Type B pancreatic cell (in vitro differentiated cells): ENCODE results near the gene INTS14. TPM values are rescaled to one million over a fixed set of nuclear protein-coding genes. Genes with fewer than 3 reads are reported as not detected.
A peak's percentile ranks its signal among the peaks of the same experiment; 100 is the strongest.

ENCODE experiments used
- DNase-seq: peaks from one replicate; pipeline ENCODE4 v3.0.0; 2021; ENCODE audit warnings: mixed read lengths; ENCODE audit not compliant: unreplicated experiment; ENCODE audit errors: extremely low spot score
- H3K27ac Mint-ChIP-seq: 2 replicates; pipeline ENCODE4 v1.8.0; 2021; ENCODE audit warnings: mild to moderate bottlenecking, mixed read lengths
- H3K27me3 Mint-ChIP-seq: 2 replicates; pipeline ENCODE4 v1.8.0; 2021; ENCODE audit warnings: mixed read lengths
- H3K36me3 Mint-ChIP-seq: 2 replicates; pipeline ENCODE4 v1.8.0; 2021; ENCODE audit warnings: mixed read lengths
- H3K4me1 Mint-ChIP-seq: one replicate; pipeline ENCODE4 v1.8.0; 2021; ENCODE audit warnings: mixed read lengths; ENCODE audit not compliant: unreplicated experiment
- H3K4me3 Mint-ChIP-seq: 2 replicates; pipeline ENCODE4 v1.8.0; 2021; ENCODE audit warnings: mild to moderate bottlenecking, mixed read lengths
- H3K9me3 Mint-ChIP-seq: 2 replicates; pipeline ENCODE4 v1.8.0; 2021; ENCODE audit warnings: mixed read lengths
- total RNA-seq: library from RNA; stranded (reverse); gene quantifications from 2 replicates; pipeline ENCODE4 v1.2.1, GENCODE V29; 2021; ENCODE audit warnings: low replicate concordance
- TF ChIP-seq, protein P1 (sequence below): fragments of 200-600 bp; sonication (generic); conservative IDR thresholded peaks from 2 replicates; pipeline ENCODE4 v1.5.0; 2021; ENCODE audit warnings: antibody characterized with exemption, mild to moderate bottlenecking

The INTS14 gene
- total RNA-seq, 1 donor from 2014 or later: 49.3 TPM

- H3K9me3 Mint-ChIP-seq: no peaks in the 10 kb centered on the region
- H3K27me3 Mint-ChIP-seq: no peaks in the 10 kb centered on the region
- peaks cover 13% of the 10 kb centered on the region for H3K4me1 Mint-ChIP-seq
- no peaks in the 10 kb centered on the region for H3K36me3 Mint-ChIP-seq
- no peak for DNase-seq
- TF ChIP-seq, protein P1, sequence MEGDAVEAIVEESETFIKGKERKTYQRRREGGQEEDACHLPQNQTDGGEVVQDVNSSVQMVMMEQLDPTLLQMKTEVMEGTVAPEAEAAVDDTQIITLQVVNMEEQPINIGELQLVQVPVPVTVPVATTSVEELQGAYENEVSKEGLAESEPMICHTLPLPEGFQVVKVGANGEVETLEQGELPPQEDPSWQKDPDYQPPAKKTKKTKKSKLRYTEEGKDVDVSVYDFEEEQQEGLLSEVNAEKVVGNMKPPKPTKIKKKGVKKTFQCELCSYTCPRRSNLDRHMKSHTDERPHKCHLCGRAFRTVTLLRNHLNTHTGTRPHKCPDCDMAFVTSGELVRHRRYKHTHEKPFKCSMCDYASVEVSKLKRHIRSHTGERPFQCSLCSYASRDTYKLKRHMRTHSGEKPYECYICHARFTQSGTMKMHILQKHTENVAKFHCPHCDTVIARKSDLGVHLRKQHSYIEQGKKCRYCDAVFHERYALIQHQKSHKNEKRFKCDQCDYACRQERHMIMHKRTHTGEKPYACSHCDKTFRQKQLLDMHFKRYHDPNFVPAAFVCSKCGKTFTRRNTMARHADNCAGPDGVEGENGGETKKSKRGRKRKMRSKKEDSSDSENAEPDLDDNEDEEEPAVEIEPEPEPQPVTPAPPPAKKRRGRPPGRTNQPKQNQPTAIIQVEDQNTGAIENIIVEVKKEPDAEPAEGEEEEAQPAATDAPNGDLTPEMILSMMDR: peak; percentile 90
- no peak overlapping the region for H3K27ac Mint-ChIP-seq
- no peak overlapping the region for H3K4me3 Mint-ChIP-seq
These were observed 27.8 kb upstream of the INTS14 start for GRCh38 chr15:65638681-65639089.

DNA sequence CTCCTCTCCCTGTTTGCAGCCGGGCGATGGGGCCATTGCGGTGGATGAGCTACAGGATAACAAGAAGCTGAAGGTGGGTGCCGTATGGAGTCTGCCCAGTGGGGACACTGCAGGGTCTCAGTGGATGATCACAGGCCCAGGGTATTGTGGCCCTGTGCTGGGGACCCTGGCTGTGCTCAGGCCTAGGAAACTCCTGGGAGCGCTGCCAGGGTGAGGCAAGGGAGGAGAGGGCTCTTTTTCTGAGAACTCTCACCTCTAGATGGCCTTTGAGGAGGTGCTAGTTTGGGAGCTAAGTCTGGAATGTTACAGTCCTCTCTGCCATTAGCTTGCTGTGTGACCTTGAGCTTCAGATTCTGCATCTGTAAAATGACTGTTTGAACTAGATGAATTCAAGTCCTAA is 27.2 kb upstream of the INTS14 start:
- H3K4me3 Mint-ChIP-seq: no peak overlapping the region
- no peaks in the 10 kb centered on the region for H3K36me3 Mint-ChIP-seq
- no peak overlapping the region for H3K27ac Mint-ChIP-seq
- no peak for DNase-seq
- no peaks in the 10 kb centered on the region for H3K27me3 Mint-ChIP-seq
- H3K9me3 Mint-ChIP-seq: no peaks in the 10 kb centered on the region
- peaks cover 15% of the 10 kb centered on the region for H3K4me1 Mint-ChIP-seq
- TF ChIP-seq, protein P1: no peak

DNA sequence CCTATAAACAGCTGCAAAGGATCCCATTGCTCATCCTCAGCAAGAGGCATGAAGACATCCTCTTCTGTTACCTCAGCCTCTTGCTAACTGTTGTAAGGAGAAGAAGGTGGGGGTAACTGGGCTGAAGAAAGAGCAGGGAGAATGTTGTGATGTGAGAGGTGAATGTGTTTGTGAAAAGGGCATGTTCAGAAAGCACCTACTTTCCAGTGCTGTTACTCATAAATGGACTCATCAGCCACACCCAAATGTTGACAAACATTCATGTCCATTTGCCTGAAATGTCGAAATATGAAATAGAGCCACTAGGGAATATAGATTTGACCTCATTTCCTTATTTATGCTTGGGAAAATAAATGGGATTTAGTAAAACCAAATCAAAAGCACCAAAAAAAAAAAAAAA is 23.4 kb upstream of the INTS14 start:
- no peak overlapping the region for H3K27ac Mint-ChIP-seq
- DNase-seq: no peak
- no peaks in the 10 kb centered on the region for H3K36me3 Mint-ChIP-seq
- H3K27me3 Mint-ChIP-seq: no peaks in the 10 kb centered on the region
- H3K9me3 Mint-ChIP-seq: no peaks in the 10 kb centered on the region
- H3K4me1 Mint-ChIP-seq: peaks cover 15% of the 10 kb centered on the region
- no peak overlapping the region for H3K4me3 Mint-ChIP-seq
- TF ChIP-seq, protein P1: no peak

DNA sequence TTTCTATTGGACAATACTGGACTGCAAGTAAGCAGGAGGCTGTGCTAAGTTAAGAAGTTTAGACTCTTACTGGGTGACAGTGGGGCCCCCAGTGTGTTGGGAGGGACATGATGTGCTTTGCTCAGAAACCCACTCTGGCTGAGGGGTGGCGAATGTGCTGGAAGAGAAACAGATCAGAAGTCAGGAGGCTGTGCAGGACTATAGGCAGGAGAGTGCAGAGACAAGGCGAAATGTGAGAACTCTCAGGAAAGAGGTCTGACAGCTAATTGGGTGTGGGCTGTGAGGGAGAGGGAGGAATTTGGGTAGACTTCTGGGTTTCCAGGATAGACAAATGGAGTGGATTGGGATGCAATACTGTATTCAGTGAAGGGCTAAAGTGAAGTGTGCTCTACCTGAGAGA is 22.8 kb upstream of the INTS14 start:
- Mint-ChIP-seq H3K27ac (no peak overlapping the region), H3K4me1 (peaks cover 10% of the 10 kb centered on the region), H3K4me3 (no peak overlapping the region), H3K36me3 (no peaks in the 10 kb centered on the region), H3K27me3 (no peaks in the 10 kb centered on the region), H3K9me3 (no peaks in the 10 kb centered on the region)
- DNase-seq: no peak
- TF ChIP-seq, protein P1: no peak

DNA sequence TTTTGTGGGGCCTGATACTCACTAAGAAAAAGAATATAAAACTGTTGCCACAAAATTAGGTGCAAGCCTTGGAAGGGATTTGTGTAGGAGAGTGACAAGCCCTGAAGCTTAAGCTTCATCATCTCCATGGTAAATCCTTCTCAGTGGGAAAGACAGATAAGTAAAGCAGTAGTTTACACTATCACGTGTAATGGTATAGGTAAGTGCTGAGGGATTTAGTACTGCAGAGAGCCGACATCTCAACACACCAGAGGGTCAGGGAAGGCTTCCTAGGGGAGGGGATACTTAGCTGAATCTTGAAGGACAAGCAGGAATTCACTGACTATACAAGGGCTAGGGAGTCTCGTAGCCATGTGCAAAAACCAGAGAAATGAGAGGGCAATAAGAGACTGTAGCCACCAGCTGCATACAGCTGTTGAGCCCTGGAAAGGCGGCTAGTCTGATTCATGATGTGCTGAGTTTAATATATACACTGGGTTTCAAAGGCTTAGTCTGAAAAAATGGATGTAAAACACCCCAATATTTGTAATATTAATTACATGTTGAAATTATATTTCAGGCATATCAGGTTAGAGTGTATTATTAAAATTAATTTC is 21.9 kb upstream of the INTS14 start:
- Mint-ChIP-seq H3K27me3 (no peaks in the 10 kb centered on the region), H3K9me3 (no peaks in the 10 kb centered on the region), H3K4me1 (peaks cover 6% of the 10 kb centered on the region), H3K27ac (no peak overlapping the region), H3K4me3 (no peak overlapping the region), H3K36me3 (no peaks in the 10 kb centered on the region)
- no peak for DNase-seq
- TF ChIP-seq, protein P1: no peak

GRCh38 chr15:65631503-65631902 is 20.6 kb upstream of the INTS14 start:
- TF ChIP-seq, protein P1: no peak
- no peaks in the 10 kb centered on the region for H3K27me3 Mint-ChIP-seq
- H3K36me3 Mint-ChIP-seq: no peaks in the 10 kb centered on the region
- peaks cover 6% of the 10 kb centered on the region for H3K4me1 Mint-ChIP-seq
- H3K9me3 Mint-ChIP-seq: no peaks in the 10 kb centered on the region
- no peak overlapping the region for H3K27ac Mint-ChIP-seq
- DNase-seq: no peak
- no peak overlapping the region for H3K4me3 Mint-ChIP-seq
